WTC11 (cell line): ENCODE results near the gene MR1.

Experiments
- CBFB ChIP-seq: sonication (generic); formaldehyde crosslinking; IDR thresholded peaks from 2 replicates; pipeline ENCODE4 v1.8.1; 2022; ENCODE audit warnings: mild to moderate bottlenecking, low read depth, missing genetic modification reagents
- NR1H2 ChIP-seq: sonication (generic); formaldehyde crosslinking; IDR thresholded peaks from 2 replicates; pipeline ENCODE4 v1.9.0; 2021; ENCODE audit warnings: mild to moderate bottlenecking, moderate library complexity, missing genetic modification reagents
- SP1 ChIP-seq: sonication (generic); formaldehyde crosslinking; conservative IDR thresholded peaks from 2 replicates; pipeline ENCODE4 v1.8.1; 2022; ENCODE audit warnings: missing genetic modification reagents
- ZNF219 ChIP-seq: sonication (generic); formaldehyde crosslinking; IDR thresholded peaks from 2 replicates; pipeline ENCODE4 v1.8.0; 2023; ENCODE audit warnings: missing genetic modification reagents, mild to moderate bottlenecking, borderline replicate concordance
- ZNF671 ChIP-seq: fragments of 250-450 bp; sonication (Bioruptor Pico); IDR thresholded peaks from 2 replicates; pipeline ENCODE4 v1.8.0; 2021; ENCODE audit warnings: mild to moderate bottlenecking
- TF ChIP-seq, protein P1 (sequence below): fragments of 200-600 bp; IDR thresholded peaks from 2 replicates; pipeline ENCODE4 v1.8.0; 2022; ENCODE audit warnings: antibody characterized with exemption
- TF ChIP-seq, protein P2 (sequence below): sonication (generic); formaldehyde crosslinking; IDR thresholded peaks from 2 replicates; pipeline ENCODE4 v1.8.1; 2023; ENCODE audit warnings: mild to moderate bottlenecking, missing genetic modification reagents, moderate library complexity

DNA sequence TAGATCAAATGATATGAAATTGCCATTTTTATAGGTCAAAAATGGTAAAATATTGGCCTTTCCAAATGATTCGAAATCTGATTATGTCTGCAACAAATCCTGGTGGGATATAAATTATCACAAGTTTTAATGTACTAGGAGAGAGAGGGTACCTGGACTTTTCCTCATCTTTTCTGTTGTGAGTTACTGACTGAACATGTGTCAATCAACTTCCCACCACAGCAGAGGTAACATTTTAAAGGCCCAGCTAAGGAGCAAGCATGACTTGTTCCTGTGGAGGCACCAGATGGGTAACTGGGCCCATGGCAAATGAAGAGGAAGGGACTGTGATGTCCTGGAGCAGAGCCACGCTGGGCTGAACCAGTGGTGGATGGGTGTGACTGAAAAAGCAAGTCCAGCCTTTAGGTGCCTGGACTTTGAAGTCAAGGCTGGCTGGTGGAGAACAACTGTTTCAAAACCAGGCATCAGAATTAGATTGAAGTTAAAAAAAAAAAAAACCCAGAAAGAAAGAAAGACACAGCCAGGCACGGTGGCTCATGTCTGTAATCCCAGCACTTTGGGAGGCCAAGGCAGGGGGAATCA lies 6.6 kb downstream of the MR1 start:
- TF ChIP-seq NR1H2 (CRISPR knock-in tag) (no peak), SP1 (CRISPR knock-in tag) (no peak), ZNF671 (CRISPR knock-in tag) (no peak), CBFB (CRISPR knock-in tag) (no peak), ZNF219 (CRISPR knock-in tag) (no peak)
- TF ChIP-seq, protein P1, sequence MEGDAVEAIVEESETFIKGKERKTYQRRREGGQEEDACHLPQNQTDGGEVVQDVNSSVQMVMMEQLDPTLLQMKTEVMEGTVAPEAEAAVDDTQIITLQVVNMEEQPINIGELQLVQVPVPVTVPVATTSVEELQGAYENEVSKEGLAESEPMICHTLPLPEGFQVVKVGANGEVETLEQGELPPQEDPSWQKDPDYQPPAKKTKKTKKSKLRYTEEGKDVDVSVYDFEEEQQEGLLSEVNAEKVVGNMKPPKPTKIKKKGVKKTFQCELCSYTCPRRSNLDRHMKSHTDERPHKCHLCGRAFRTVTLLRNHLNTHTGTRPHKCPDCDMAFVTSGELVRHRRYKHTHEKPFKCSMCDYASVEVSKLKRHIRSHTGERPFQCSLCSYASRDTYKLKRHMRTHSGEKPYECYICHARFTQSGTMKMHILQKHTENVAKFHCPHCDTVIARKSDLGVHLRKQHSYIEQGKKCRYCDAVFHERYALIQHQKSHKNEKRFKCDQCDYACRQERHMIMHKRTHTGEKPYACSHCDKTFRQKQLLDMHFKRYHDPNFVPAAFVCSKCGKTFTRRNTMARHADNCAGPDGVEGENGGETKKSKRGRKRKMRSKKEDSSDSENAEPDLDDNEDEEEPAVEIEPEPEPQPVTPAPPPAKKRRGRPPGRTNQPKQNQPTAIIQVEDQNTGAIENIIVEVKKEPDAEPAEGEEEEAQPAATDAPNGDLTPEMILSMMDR: no peak
- TF ChIP-seq, protein P2, sequence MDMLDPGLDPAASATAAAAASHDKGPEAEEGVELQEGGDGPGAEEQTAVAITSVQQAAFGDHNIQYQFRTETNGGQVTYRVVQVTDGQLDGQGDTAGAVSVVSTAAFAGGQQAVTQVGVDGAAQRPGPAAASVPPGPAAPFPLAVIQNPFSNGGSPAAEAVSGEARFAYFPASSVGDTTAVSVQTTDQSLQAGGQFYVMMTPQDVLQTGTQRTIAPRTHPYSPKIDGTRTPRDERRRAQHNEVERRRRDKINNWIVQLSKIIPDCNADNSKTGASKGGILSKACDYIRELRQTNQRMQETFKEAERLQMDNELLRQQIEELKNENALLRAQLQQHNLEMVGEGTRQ (CRISPR knock-in tag): no peak
